Ovary (tissue), 9 donors: ENCODE results near the gene CGB8. TPM values are rescaled to one million over a fixed set of nuclear protein-coding genes. Genes with fewer than 3 reads are reported as not detected.

Experiments used
- DNase-seq, 5 donors: peaks; one replicate each; pipeline ENCODE4 v3.0.0-alpha.2; 2019 to 2020
- H3K27ac ChIP-seq, 2 donors: fragments of 200-600 bp; one replicate each; pipeline versions ENCODE4 v1.5.1 to v1.8.0; 2019 to 2022
- H3K27me3 ChIP-seq: fragments of 200-600 bp; one replicate; pipeline ENCODE4 v1.8.0; 2022
- H3K36me3 ChIP-seq: fragments of 200-600 bp; sonication (generic); one replicate; pipeline ENCODE4 v1.5.1; 2019
- H3K4me1 ChIP-seq: one replicate; pipeline ENCODE4 v1.8.1; 2013; ENCODE audit warnings: mild to moderate bottlenecking, moderate library complexity; ENCODE audit not compliant: insufficient read depth
- H3K4me3 ChIP-seq: fragments of 200-600 bp; sonication (generic); one replicate; pipeline ENCODE4 v1.5.1; 2017
- H3K9me3 ChIP-seq, 2 donors: fragments of 200-600 bp in 1 of 2; sonication (generic) in 1 of 2; one replicate each; pipeline versions ENCODE4 v1.5.1 to v1.8.1; 2013 to 2019; ENCODE audit warnings: mild to moderate bottlenecking in 1 of 2, moderate library complexity in 1 of 2
- EP300 ChIP-seq: sonication (generic); formaldehyde crosslinking; IDR thresholded peaks from one replicate; pipeline ENCODE4 v1.6.1; 2017; ENCODE audit warnings: antibody characterized with exemption
- POLR2A ChIP-seq: fragments of 450-650 bp; IDR thresholded peaks from one replicate; pipeline ENCODE4 v1.6.1; 2017; ENCODE audit warnings: antibody characterized with exemption, mild to moderate bottlenecking, moderate library complexity
- WGBS, 3 donors: extraction: QIAGEN DNeasy Blood & Tissue Kit in 1 of 3; methylation state at CpG; one replicate each; pipeline versions ENCODE4 v1.1.5 to v1.1.7; 2013 to 2017; 5-methylcytosine and 5-hydroxymethylcytosine counted together
- intact Hi-C, 4 donors: fragments of 100-400 bp; cut with DNase I; formaldehyde crosslinking; loops; one replicate each; pipeline versions ENCODE4 v1.11.0 to v1.15.1; 2022 to 2023
- polyA plus RNA-seq, 2 donors: library from polyadenylated mRNA; stranded (reverse); fragments of 200-250 nt in 1 of 2; fragments of 350-450 nt in 1 of 2; fragmentation: Illumina TruSeq in 1 of 2; extraction: RNeasy Lipid Tissue Mini Kit (QIAGEN cat#74804) in 1 of 2; gene quantifications; one replicate each; pipeline ENCODE4 v1.2.3, GENCODE V29; 2013 to 2014
- total RNA-seq, 7 donors: library from RNA; depleted of rRNA in 2 of 7; stranded (reverse); fragments of >200 nt in 2 of 7; fragmentation: NEBNext Ultra II Directional in 3 of 7; extraction: Animal tissue kit (Norgen Biotek cat#: 25700) in 3 of 7; gene quantifications; one replicate each; pipeline versions ENCODE4 v1.1.0 to v1.2.4, GENCODE V29; 2016 to 2023
- TF ChIP-seq, protein P1 (sequence below), 3 donors: fragments of 450-650 bp in 2 of 3; fragments of 200-600 bp in 1 of 3; IDR thresholded peaks; one replicate each; pipeline versions ENCODE4 v1.5.1 to v1.8.0; 2016 to 2022; ENCODE audit warnings: antibody characterized with exemption in 3 of 3, mild to moderate bottlenecking in 1 of 3
- donor health status: DM: no; HTN: no; CAD: no; lungs with moderate emphysema.
- donor health status: DM: no; HTN: no; CAD: no.
- donor health status: Bipolar disorder and iron deficiency.
- donor health status: DM: yes; HTN: yes; CAD: no.
- donor health status: DM: no; HTN: no; CAD: no.
- donor health status: DM: yes; HTN: yes; CAD: no.

The CGB8 gene
- total and polyA plus RNA-seq, 9 donors, result 0.46 TPM; not detected in 8

DNA sequence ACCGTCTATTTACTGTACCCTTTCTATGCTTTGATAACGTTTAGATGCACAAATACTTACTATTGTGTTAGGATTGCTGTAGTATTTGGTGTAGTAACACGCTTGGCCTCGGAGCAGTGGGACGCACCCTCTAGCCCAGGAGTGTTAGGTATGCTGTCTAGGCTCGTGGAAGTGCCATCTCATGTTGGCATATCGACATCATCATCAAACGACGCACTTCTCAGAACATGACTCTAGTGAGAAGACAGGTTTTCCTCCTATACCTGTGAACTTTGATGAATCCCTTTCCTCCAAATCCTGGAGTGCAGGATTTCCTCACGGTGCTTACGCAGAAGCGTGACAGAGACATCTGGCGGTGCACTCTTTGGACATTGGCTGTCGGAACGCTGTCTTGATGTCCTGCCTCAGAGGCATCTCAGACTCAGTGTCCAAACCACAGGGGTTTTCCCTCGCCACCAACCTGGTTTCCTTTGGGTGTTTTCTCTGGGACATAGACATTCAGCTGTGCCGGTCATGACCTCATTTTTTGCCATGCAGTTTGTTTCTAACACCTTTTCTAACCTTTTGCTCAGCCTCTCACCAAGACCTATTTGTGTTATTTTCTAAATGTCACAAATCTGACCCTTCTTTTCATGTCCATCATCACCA, 42.6 kb upstream of the CGB8 start:
- intact Hi-C loops, result loop anchor here in 2 of 4 donors (10.0 kb wide), 2 partner anchors 53 to 123 kb away; no protein-coding TSS in a partner anchor
- Histone ChIP-seq H3K4me3 (no peak overlapping the region), H3K9me3 (no peaks in the 10 kb centered on the region), H3K4me1 (peaks cover 4% of the 10 kb centered on the region), H3K36me3 (no peaks in the 10 kb centered on the region), H3K27me3 (no peaks in the 10 kb centered on the region), H3K27ac (no peak overlapping the region)
- DNase-seq, result no peak
- TF ChIP-seq POLR2A (no peak), EP300 (no peak)
- TF ChIP-seq, protein P1, sequence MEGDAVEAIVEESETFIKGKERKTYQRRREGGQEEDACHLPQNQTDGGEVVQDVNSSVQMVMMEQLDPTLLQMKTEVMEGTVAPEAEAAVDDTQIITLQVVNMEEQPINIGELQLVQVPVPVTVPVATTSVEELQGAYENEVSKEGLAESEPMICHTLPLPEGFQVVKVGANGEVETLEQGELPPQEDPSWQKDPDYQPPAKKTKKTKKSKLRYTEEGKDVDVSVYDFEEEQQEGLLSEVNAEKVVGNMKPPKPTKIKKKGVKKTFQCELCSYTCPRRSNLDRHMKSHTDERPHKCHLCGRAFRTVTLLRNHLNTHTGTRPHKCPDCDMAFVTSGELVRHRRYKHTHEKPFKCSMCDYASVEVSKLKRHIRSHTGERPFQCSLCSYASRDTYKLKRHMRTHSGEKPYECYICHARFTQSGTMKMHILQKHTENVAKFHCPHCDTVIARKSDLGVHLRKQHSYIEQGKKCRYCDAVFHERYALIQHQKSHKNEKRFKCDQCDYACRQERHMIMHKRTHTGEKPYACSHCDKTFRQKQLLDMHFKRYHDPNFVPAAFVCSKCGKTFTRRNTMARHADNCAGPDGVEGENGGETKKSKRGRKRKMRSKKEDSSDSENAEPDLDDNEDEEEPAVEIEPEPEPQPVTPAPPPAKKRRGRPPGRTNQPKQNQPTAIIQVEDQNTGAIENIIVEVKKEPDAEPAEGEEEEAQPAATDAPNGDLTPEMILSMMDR (IDR thresholded peaks at IDR 0.05), result no peak
- WGBS, 3 donors, result 86 to 90% (median 87%) methylated on average over 17 of the region's 17 CpGs

DNA sequence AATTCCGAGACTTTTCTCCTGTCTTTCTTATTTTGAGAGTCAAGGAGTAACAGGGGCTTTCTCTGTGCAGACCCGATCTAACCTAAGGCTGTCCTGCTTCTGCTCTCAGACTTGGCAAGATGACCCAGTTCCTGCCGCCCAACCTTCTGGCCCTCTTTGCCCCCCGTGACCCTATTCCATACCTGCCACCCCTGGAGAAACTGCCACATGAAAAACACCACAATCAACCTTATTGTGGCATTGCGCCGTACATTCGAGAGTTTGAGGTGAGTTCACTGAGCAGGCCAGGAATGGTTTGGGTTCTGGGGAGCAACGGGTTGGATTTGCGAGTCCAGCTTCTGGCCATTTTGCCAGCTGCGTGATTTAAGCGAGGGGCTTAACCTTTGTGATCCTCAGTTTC, 37.4 kb upstream of the CGB8 start:
- Histone ChIP-seq H3K36me3 (no peaks in the 10 kb centered on the region), H3K27me3 (no peaks in the 10 kb centered on the region), H3K4me3 (peak overlapping the region; percentile 63), H3K27ac (no peak overlapping the region), H3K4me1 (peaks cover 10% of the 10 kb centered on the region), H3K9me3 (no peaks in the 10 kb centered on the region)
- DNase-seq, result no peak
- intact Hi-C loops, result no loop called here
- 23 to 41% (median 23%) methylated on average over 11 of the region's 11 CpGs for WGBS, 3 donors
- no peak for TF ChIP-seq POLR2A
- TF ChIP-seq, protein P1 (IDR thresholded peaks at IDR 0.05), result no peak
- TF ChIP-seq EP300, result no peak

DNA sequence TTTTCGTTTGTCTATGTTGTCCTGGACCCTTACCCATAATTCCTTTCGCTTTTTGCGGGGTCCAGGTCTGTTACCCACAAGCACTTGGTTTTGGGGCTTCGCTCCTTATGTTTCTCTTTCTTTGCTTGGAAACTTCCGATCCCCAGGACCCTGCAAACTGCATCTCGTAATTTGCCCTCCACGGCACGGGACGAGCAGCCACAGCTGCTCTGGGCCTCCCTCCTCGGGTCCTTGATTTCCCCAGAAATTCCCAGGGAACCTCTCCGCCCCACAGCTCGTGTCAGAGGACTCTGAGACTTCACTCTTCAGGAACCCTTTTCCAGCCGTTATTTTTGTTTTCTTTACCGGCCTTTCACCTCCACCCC, 36.9 kb upstream of the CGB8 start:
- WGBS, 3 donors, result 0 to 2% (median 1%) methylated on average over 14 of the region's 14 CpGs

DNA sequence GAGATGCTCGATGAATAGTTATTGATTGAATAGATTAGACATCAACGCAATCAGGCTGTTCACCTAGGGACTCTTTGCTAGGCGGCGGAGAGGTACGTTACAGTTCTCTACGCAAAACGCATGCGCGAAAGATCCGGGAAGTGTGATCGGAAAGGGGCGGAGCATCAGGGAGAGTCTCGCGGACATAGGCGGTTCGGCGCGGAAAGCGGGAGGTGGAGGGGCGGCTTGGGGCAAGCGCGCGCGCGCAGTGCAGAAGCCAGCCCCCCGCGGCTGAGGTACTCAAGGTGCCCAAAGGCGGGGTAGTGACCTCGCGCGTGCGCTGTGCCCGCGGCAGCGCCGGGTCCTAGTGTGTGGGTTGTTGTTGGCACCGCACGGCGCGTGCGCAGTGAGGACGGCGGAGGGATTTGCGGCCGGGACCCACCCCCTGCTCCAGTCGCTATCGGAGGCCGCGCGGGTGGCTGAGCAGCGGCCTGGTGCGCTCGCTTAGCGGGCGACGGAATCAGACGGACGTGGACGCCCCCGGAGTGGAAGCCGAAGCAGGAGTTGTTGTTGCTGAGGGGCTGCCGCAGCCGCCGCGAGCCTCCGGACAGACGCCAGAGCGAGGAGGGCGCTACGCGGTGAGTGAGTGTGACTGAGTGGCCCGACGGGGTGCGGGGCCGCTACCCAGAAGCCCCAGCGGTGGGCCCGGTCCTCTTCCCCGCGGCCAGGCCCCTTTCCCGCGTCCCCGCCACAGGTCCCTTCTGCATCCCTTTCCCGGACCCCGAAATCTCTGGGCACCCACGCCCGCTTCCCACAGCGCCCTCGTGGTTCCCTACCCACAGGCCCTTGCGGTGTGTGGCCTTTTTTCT, 36.3 kb upstream of the CGB8 start, which contains the start of gene SNRNP70:
Gene SNRNP70 (plus strand): TSS at position 432 of the 848 bp plus-strand sequence. CDS start 964 bp downstream, outside the sequence.
- DNase-seq, result peak; percentile 99 to 100 (median 99)
- Histone ChIP-seq H3K4me3 (peak within 1 kb of the TSS; percentile 63), H3K9me3 (no peaks in the 10 kb centered on the region), H3K4me1 (peaks cover 10% of the 10 kb centered on the region), H3K27me3 (no peaks in the 10 kb centered on the region), H3K27ac (peak within 1 kb of the TSS; percentile 79 to 81), H3K36me3 (no peaks in the 10 kb centered on the region)
- WGBS, 3 donors, result 0 to 1% (median 0%) methylated on average over 60 to 89 of the region's 89 CpGs
- TF ChIP-seq EP300 (peak; percentile 57), POLR2A (peak; percentile 94)
- TF ChIP-seq, protein P1 (IDR thresholded peaks at IDR 0.05), result peak in 1 of 3 donors; percentile 34
- intact Hi-C loops, result no loop called here

More for the DNA sequence above, 36.9 kb upstream of the CGB8 start:
- Histone ChIP-seq H3K27ac (peak overlapping the region; percentile 79 to 81), H3K36me3 (no peaks in the 10 kb centered on the region), H3K4me1 (peaks cover 10% of the 10 kb centered on the region), H3K27me3 (no peaks in the 10 kb centered on the region), H3K4me3 (peak overlapping the region; percentile 63), H3K9me3 (no peaks in the 10 kb centered on the region)
- intact Hi-C loops, result no loop called here
- DNase-seq, result no peak
- TF ChIP-seq EP300 (no peak), POLR2A (no peak)
- TF ChIP-seq, protein P1 (IDR thresholded peaks at IDR 0.05), result no peak
